Panc1 (cell line): ENCODE measurements around the gene ANKRD13D.

Experiments
- POLR2AphosphoS5 ChIP-seq: IDR thresholded peaks from 2 replicates; pipeline ENCODE4 v1.6.1; 2012; ENCODE audit warnings: mild to moderate bottlenecking, low read depth, low read length, moderate library complexity
- SIN3A ChIP-seq: IDR thresholded peaks from 2 replicates; pipeline ENCODE4 v1.6.1; 2012; ENCODE audit warnings: low read depth, mild to moderate bottlenecking, low read length, moderate library complexity, borderline replicate concordance; ENCODE audit not compliant: insufficient read depth
- TCF7L2 ChIP-seq: IDR thresholded peaks from 2 replicates; pipeline ENCODE4 v1.6.1; 2011; ENCODE audit warnings: mild to moderate bottlenecking, low read depth, low read length, inconsistent platforms
- TF ChIP-seq, protein P1 (sequence below): fragments of 450-650 bp; IDR thresholded peaks from 2 replicates; pipeline ENCODE4 v1.5.1; 2017; ENCODE audit warnings: mild to moderate bottlenecking
- TF ChIP-seq, protein P2 (sequence below), 2 experiments: IDR thresholded peaks; 2 replicates each; pipeline ENCODE4 v1.6.1; 2011 to 2012; ENCODE audit warnings: low read depth in 2 of 2, control low read depth in 1 of 2, low read length in 1 of 2, mild to moderate bottlenecking in 1 of 2, moderate library complexity in 1 of 2; ENCODE audit not compliant: insufficient read depth in 1 of 2

DNA sequence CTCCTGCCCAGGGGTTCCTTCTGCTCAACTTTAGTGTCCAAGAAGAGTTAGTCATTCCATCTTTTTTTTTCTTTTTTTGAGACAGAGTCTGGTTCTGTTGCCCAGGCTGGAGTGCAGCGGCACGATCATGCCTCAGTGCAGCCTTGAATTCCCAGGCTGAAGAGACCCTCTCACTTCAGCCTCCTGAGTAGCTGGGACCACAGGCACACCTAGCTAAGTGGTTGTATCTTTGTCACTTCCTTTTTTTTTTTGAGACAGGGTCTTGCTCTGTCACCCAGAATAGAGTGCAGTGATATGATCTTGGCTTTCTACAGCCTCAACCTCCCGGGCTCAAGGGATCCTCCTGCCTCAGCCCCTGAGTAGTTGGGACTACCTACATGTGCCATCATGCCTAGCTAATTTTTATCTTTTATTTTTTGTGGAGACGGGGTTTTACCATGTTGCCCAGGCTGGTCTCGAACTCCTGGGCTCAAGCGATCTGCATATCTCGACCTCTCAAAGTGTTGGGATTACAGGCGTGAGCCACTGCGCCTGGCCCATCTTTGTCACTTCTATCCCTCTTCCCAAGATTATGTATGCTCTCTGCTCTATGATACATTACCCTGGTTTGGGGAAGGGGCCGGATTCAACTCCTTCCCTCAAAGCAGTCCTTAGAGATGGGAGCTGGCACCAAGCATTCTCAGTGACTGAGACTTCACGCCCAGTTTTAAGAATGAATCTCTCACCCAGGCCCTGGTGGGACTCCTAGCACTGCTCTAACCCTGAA lies 24.2 kb downstream of the ANKRD13D start:
- TF ChIP-seq POLR2AphosphoS5, result no peak
- TF ChIP-seq, protein P1, sequence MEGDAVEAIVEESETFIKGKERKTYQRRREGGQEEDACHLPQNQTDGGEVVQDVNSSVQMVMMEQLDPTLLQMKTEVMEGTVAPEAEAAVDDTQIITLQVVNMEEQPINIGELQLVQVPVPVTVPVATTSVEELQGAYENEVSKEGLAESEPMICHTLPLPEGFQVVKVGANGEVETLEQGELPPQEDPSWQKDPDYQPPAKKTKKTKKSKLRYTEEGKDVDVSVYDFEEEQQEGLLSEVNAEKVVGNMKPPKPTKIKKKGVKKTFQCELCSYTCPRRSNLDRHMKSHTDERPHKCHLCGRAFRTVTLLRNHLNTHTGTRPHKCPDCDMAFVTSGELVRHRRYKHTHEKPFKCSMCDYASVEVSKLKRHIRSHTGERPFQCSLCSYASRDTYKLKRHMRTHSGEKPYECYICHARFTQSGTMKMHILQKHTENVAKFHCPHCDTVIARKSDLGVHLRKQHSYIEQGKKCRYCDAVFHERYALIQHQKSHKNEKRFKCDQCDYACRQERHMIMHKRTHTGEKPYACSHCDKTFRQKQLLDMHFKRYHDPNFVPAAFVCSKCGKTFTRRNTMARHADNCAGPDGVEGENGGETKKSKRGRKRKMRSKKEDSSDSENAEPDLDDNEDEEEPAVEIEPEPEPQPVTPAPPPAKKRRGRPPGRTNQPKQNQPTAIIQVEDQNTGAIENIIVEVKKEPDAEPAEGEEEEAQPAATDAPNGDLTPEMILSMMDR, result no peak
- TF ChIP-seq, protein P2, sequence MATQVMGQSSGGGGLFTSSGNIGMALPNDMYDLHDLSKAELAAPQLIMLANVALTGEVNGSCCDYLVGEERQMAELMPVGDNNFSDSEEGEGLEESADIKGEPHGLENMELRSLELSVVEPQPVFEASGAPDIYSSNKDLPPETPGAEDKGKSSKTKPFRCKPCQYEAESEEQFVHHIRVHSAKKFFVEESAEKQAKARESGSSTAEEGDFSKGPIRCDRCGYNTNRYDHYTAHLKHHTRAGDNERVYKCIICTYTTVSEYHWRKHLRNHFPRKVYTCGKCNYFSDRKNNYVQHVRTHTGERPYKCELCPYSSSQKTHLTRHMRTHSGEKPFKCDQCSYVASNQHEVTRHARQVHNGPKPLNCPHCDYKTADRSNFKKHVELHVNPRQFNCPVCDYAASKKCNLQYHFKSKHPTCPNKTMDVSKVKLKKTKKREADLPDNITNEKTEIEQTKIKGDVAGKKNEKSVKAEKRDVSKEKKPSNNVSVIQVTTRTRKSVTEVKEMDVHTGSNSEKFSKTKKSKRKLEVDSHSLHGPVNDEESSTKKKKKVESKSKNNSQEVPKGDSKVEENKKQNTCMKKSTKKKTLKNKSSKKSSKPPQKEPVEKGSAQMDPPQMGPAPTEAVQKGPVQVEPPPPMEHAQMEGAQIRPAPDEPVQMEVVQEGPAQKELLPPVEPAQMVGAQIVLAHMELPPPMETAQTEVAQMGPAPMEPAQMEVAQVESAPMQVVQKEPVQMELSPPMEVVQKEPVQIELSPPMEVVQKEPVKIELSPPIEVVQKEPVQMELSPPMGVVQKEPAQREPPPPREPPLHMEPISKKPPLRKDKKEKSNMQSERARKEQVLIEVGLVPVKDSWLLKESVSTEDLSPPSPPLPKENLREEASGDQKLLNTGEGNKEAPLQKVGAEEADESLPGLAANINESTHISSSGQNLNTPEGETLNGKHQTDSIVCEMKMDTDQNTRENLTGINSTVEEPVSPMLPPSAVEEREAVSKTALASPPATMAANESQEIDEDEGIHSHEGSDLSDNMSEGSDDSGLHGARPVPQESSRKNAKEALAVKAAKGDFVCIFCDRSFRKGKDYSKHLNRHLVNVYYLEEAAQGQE (IDR thresholded peaks at IDR 0.05; ENCODE audit: insufficient read depth in 1 of 2, low read depth in 2 of 2, low read length in 1 of 2), result no peak
- no peak for TF ChIP-seq TCF7L2
- TF ChIP-seq SIN3A, result no peak
